HepG2 (cell line): ENCODE results near the gene HEBP1. TPM values are rescaled to one million over a fixed set of nuclear protein-coding genes. Genes with fewer than 3 reads are reported as not detected.
A peak's percentile ranks its signal among the peaks of the same experiment; 100 is the strongest.

ENCODE experiments used
- AGO1 ChIP-seq: fragments of 200-400 bp; formaldehyde crosslinking; IDR thresholded peaks from 2 replicates; pipeline ENCODE4 v1.6.1; 2017; ENCODE audit warnings: mild to moderate bottlenecking, low read depth, low read length, moderate library complexity; ENCODE audit not compliant: poor library complexity, severe bottlenecking
- CC2D1A ChIP-seq: sonication (generic); formaldehyde crosslinking; IDR thresholded peaks from 2 replicates; pipeline ENCODE4 v1.8.1; 2023; ENCODE audit warnings: mild to moderate bottlenecking, missing genetic modification reagents
- KLF6 ChIP-seq: IDR thresholded peaks from 2 replicates; pipeline ENCODE4 v1.8.0; 2016; ENCODE audit warnings: missing biosample characterization, missing genetic modification reagents
- ONECUT2 ChIP-seq: sonication (generic); formaldehyde crosslinking; IDR thresholded peaks from 2 replicates; pipeline ENCODE4 v1.4.0; 2020; ENCODE audit warnings: missing genetic modification reagents
- PCBP2 ChIP-seq: fragments of 200-400 bp; formaldehyde crosslinking; optimal IDR thresholded peaks from 2 replicates; pipeline ENCODE3; 2018; ENCODE audit warnings: low read length, low read depth; ENCODE audit not compliant: poor library complexity, severe bottlenecking
- SOX5 ChIP-seq: IDR thresholded peaks from 2 replicates; pipeline ENCODE4 v1.6.1; 2016; ENCODE audit warnings: borderline replicate concordance
- U2AF2 ChIP-seq: fragments of 200-400 bp; formaldehyde crosslinking; IDR thresholded peaks from 2 replicates; pipeline ENCODE4 v1.6.1; 2017; ENCODE audit warnings: low read depth, mild to moderate bottlenecking, low read length
- YEATS2 ChIP-seq: sonication (generic); formaldehyde crosslinking; IDR thresholded peaks from 2 replicates; pipeline ENCODE4 v1.4.0; 2020; ENCODE audit warnings: missing genetic modification reagents, borderline replicate concordance
- ZNF17 ChIP-seq: sonication (generic); formaldehyde crosslinking; IDR thresholded peaks from 2 replicates; pipeline ENCODE4 v1.5.0; 2020; ENCODE audit warnings: mild to moderate bottlenecking, missing genetic modification reagents
- ZNF251 ChIP-seq: sonication (generic); formaldehyde crosslinking; IDR thresholded peaks from 2 replicates; pipeline ENCODE4 v1.9.0; 2021; ENCODE audit warnings: mild to moderate bottlenecking, missing genetic modification reagents
- ZNF501 ChIP-seq: sonication (generic); formaldehyde crosslinking; IDR thresholded peaks from 2 replicates; pipeline ENCODE4 v1.5.1; 2020; ENCODE audit warnings: mild to moderate bottlenecking, moderate library complexity, missing genetic modification reagents
- ZNF615 ChIP-seq: sonication (generic); formaldehyde crosslinking; IDR thresholded peaks from 2 replicates; pipeline ENCODE4 v1.5.0; 2020; ENCODE audit warnings: mild to moderate bottlenecking, missing genetic modification reagents, borderline replicate concordance
- polyA plus RNA-seq, 8 experiments: library from polyadenylated mRNA; depleted of rRNA in 3 of 8; stranded (reverse) in 7 of 8; unstranded in 1 of 8; fragments of >200 nt; fragmentation: Illumina TruSeq in 4 of 8; extraction: Trizol in 4 of 8; gene quantifications; 2 replicates each; pipeline versions ENCODE4 v1.2.1 to v1.2.3, GENCODE V29; 2011 to 2016; ENCODE audit warnings: low read depth in 4 of 8, missing spikeins in 1 of 8, mixed read lengths in 1 of 8; ENCODE audit not compliant: insufficient read depth in 1 of 8
- total RNA-seq, 5 experiments: library from RNA; depleted of rRNA; stranded (reverse); fragments of >200 nt; fragmentation: Illumina TruSeq; extraction: Trizol; gene quantifications; 2 replicates each; pipeline ENCODE4 v1.2.3, GENCODE V29; 2016; ENCODE audit warnings: low read depth in 1 of 5
- TF ChIP-seq, protein P1 (sequence below): sonication (generic); formaldehyde crosslinking; conservative IDR thresholded peaks from 2 replicates; pipeline ENCODE4 v1.4.0; 2020; ENCODE audit warnings: missing genetic modification reagents
- TF ChIP-seq, protein P2 (sequence below): sonication (generic); formaldehyde crosslinking; conservative IDR thresholded peaks from 2 replicates; pipeline ENCODE4 v1.8.0; 2022; ENCODE audit warnings: missing genetic modification reagents
- TF ChIP-seq, protein P3 (sequence below): sonication (generic); formaldehyde crosslinking; IDR thresholded peaks from 2 replicates; pipeline ENCODE4 v1.5.0; 2020; ENCODE audit warnings: missing genetic modification reagents
- TF ChIP-seq, protein P4 (sequence below): sonication (generic); formaldehyde crosslinking; IDR thresholded peaks from 2 replicates; pipeline ENCODE4 v1.4.0; 2020; ENCODE audit warnings: missing genetic modification reagents, low read depth, mild to moderate bottlenecking, borderline replicate concordance
- TF ChIP-seq, protein P5 (sequence below), 2 experiments: sonication (generic) in 1 of 2; formaldehyde crosslinking in 1 of 2; IDR thresholded peaks; 2 replicates each; pipeline versions ENCODE4 v1.5.1 to v1.6.1; 2011 to 2020; ENCODE audit warnings: borderline replicate concordance in 1 of 2, low read depth in 1 of 2, low read length in 1 of 2, mild to moderate bottlenecking in 1 of 2, missing genetic modification reagents in 1 of 2, moderate library complexity in 1 of 2

HEBP1 gene
- total and polyA plus RNA-seq, 2 of the 13 experiments (the other 11 are each of a cell fraction or from before 2014, with no cell fraction given) = 7.8 to 9.4 TPM

GRCh38 chr12:12927211-12928079, 72.6 kb downstream of the HEBP1 start (continued):
- TF ChIP-seq, protein P1, sequence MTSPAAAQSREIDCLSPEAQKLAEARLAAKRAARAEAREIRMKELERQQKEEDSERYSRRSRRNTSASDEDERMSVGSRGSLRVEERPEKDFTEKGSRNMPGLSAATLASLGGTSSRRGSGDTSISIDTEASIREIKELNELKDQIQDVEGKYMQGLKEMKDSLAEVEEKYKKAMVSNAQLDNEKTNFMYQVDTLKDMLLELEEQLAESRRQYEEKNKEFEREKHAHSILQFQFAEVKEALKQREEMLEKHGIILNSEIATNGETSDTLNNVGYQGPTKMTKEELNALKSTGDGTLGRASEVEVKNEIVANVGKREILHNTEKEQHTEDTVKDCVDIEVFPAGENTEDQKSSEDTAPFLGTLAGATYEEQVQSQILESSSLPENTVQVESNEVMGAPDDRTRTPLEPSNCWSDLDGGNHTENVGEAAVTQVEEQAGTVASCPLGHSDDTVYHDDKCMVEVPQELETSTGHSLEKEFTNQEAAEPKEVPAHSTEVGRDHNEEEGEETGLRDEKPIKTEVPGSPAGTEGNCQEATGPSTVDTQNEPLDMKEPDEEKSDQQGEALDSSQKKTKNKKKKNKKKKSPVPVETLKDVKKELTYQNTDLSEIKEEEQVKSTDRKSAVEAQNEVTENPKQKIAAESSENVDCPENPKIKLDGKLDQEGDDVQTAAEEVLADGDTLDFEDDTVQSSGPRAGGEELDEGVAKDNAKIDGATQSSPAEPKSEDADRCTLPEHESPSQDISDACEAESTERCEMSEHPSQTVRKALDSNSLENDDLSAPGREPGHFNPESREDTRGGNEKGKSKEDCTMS (CRISPR knock-in tag) = no peak
- TF ChIP-seq PCBP2 (no peak), CC2D1A (no peak), ONECUT2 (CRISPR knock-in tag) (no peak), AGO1 (no peak), ZNF615 (CRISPR knock-in tag) (no peak; the same call in 1 of the 2 replicates), ZNF501 (peak; percentile 52), KLF6 (CRISPR knock-in tag) (0 out of 2 replicates have a peak, but pooled peaks have one; percentile 67), SOX5 (peak; percentile 47; the same call in 1 of the 2 replicates), U2AF2 (no peak), YEATS2 (CRISPR knock-in tag) (peak; percentile 19; the same call in 1 of the 2 replicates), ZNF251 (CRISPR knock-in tag) (no peak), ZNF17 (CRISPR knock-in tag) (no peak)
- TF ChIP-seq, protein P2, sequence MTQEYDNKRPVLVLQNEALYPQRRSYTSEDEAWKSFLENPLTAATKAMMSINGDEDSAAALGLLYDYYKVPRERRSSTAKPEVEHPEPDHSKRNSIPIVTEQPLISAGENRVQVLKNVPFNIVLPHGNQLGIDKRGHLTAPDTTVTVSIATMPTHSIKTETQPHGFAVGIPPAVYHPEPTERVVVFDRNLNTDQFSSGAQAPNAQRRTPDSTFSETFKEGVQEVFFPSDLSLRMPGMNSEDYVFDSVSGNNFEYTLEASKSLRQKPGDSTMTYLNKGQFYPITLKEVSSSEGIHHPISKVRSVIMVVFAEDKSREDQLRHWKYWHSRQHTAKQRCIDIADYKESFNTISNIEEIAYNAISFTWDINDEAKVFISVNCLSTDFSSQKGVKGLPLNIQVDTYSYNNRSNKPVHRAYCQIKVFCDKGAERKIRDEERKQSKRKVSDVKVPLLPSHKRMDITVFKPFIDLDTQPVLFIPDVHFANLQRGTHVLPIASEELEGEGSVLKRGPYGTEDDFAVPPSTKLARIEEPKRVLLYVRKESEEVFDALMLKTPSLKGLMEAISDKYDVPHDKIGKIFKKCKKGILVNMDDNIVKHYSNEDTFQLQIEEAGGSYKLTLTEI (CRISPR knock-in tag) = no peak
- TF ChIP-seq, protein P3, sequence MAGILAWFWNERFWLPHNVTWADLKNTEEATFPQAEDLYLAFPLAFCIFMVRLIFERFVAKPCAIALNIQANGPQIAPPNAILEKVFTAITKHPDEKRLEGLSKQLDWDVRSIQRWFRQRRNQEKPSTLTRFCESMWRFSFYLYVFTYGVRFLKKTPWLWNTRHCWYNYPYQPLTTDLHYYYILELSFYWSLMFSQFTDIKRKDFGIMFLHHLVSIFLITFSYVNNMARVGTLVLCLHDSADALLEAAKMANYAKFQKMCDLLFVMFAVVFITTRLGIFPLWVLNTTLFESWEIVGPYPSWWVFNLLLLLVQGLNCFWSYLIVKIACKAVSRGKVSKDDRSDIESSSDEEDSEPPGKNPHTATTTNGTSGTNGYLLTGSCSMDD = no peak
- TF ChIP-seq, protein P4, sequence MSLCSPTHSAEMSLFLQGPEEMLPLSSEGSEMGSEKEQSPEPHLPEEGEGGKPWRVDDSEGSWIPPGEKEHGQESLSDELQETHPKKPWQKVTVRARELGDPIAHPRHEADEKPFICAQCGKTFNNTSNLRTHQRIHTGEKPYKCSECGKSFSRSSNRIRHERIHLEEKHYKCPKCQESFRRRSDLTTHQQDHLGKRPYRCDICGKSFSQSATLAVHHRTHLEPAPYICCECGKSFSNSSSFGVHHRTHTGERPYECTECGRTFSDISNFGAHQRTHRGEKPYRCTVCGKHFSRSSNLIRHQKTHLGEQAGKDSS (CRISPR knock-in tag) = peak; percentile 65; the same call in 1 of the 2 replicates
- TF ChIP-seq, protein P5, sequence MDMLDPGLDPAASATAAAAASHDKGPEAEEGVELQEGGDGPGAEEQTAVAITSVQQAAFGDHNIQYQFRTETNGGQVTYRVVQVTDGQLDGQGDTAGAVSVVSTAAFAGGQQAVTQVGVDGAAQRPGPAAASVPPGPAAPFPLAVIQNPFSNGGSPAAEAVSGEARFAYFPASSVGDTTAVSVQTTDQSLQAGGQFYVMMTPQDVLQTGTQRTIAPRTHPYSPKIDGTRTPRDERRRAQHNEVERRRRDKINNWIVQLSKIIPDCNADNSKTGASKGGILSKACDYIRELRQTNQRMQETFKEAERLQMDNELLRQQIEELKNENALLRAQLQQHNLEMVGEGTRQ (IDR thresholded peaks at IDR 0.05; ENCODE audit: low read depth, low read length) = peak; percentile 91
- TF ChIP-seq, protein P5 (CRISPR knock-in tag; IDR thresholded peaks at IDR 0.05; ENCODE audit: borderline replicate concordance) = peak; percentile 91
